Nephron progenitor cell (in vitro differentiated cells): ENCODE measurements around the gene B3GAT1.

ENCODE experiments used
- DNase-seq: peaks from one replicate; pipeline ENCODE4 v3.0.0; 2021
- H3K27ac Mint-ChIP-seq: 2 replicates; pipeline ENCODE4 v1.8.0; 2021; ENCODE audit warnings: mild to moderate bottlenecking, moderate library complexity, mixed read lengths
- H3K27me3 Mint-ChIP-seq: 2 replicates; pipeline ENCODE4 v1.8.0; 2021; ENCODE audit warnings: mild to moderate bottlenecking, low read depth, mixed read lengths; ENCODE audit not compliant: poor library complexity
- H3K36me3 Mint-ChIP-seq: 2 replicates; pipeline ENCODE4 v1.8.0; 2021; ENCODE audit warnings: low read depth, mixed read lengths
- H3K4me1 Mint-ChIP-seq: 2 replicates; pipeline ENCODE4 v1.8.0; 2021; ENCODE audit warnings: mixed read lengths
- H3K4me3 Mint-ChIP-seq: 2 replicates; pipeline ENCODE4 v1.8.0; 2021; ENCODE audit warnings: mild to moderate bottlenecking, moderate library complexity, mixed read lengths
- H3K9me3 Mint-ChIP-seq: 2 replicates; pipeline ENCODE4 v1.8.0; 2021; ENCODE audit warnings: mild to moderate bottlenecking, moderate library complexity, mixed read lengths
- CTCF ChIP-seq: fragments of 200-600 bp; sonication (generic); IDR thresholded peaks from 2 replicates; pipeline ENCODE4 v1.5.0; 2021; ENCODE audit warnings: antibody characterized with exemption

The B3GAT1 gene

GRCh38 chr11:134358165-134358855, 53.7 kb downstream of the B3GAT1 start:
- Mint-ChIP-seq H3K4me3 (no peak overlapping the region), H3K9me3 (peaks cover 8% of the 10 kb centered on the region), H3K27ac (no peak overlapping the region), H3K27me3 (peaks cover 29% of the 10 kb centered on the region), H3K4me1 (peaks cover 22% of the 10 kb centered on the region), H3K36me3 (peaks cover 5% of the 10 kb centered on the region)
- no peak for TF ChIP-seq CTCF
- DNase-seq, result no peak

- Mint-ChIP-seq H3K27me3 (peaks cover 28% of the 10 kb centered on the region), H3K9me3 (peaks cover 9% of the 10 kb centered on the region), H3K4me1 (peaks cover 22% of the 10 kb centered on the region), H3K4me3 (no peak overlapping the region), H3K36me3 (peaks cover 5% of the 10 kb centered on the region), H3K27ac (no peak overlapping the region)
- TF ChIP-seq CTCF, result no peak
- no peak for DNase-seq
These were observed 54.5 kb downstream of the B3GAT1 start for GRCh38 chr11:134357545-134357839.

GRCh38 chr11:134356656-134357544, 55.1 kb downstream of the B3GAT1 start:
- no peak overlapping the region for H3K27ac Mint-ChIP-seq
- peaks cover 9% of the 10 kb centered on the region for H3K9me3 Mint-ChIP-seq
- TF ChIP-seq CTCF, result no peak
- DNase-seq, result no peak
- peaks cover 2% of the 10 kb centered on the region for H3K36me3 Mint-ChIP-seq
- H3K4me1 Mint-ChIP-seq, result peaks cover 22% of the 10 kb centered on the region
- H3K27me3 Mint-ChIP-seq, result peaks cover 29% of the 10 kb centered on the region
- no peak overlapping the region for H3K4me3 Mint-ChIP-seq

GRCh38 chr11:134355656-134356055, 56.4 kb downstream of the B3GAT1 start:
- Mint-ChIP-seq H3K9me3 (peaks cover 9% of the 10 kb centered on the region), H3K4me3 (no peak overlapping the region), H3K27me3 (peaks cover 21% of the 10 kb centered on the region), H3K27ac (no peak overlapping the region), H3K4me1 (peaks cover 22% of the 10 kb centered on the region), H3K36me3 (no peaks in the 10 kb centered on the region)
- TF ChIP-seq CTCF, result no peak
- no peak for DNase-seq

GRCh38 chr11:134355136-134355535, 56.9 kb downstream of the B3GAT1 start:
- DNase-seq, result no peak
- H3K4me3 Mint-ChIP-seq, result no peak overlapping the region
- H3K27ac Mint-ChIP-seq, result no peak overlapping the region
- H3K27me3 Mint-ChIP-seq, result peaks cover 21% of the 10 kb centered on the region
- no peaks in the 10 kb centered on the region for H3K36me3 Mint-ChIP-seq
- no peak for TF ChIP-seq CTCF
- peaks cover 9% of the 10 kb centered on the region for H3K9me3 Mint-ChIP-seq
- peaks cover 20% of the 10 kb centered on the region for H3K4me1 Mint-ChIP-seq

GRCh38 chr11:134352111-134352510, 59.9 kb downstream of the B3GAT1 start:
- Mint-ChIP-seq H3K36me3 (no peaks in the 10 kb centered on the region), H3K4me3 (no peak overlapping the region), H3K4me1 (peaks cover 8% of the 10 kb centered on the region), H3K9me3 (peaks cover 9% of the 10 kb centered on the region), H3K27me3 (peaks cover 22% of the 10 kb centered on the region), H3K27ac (no peak overlapping the region)
- DNase-seq, result no peak
- TF ChIP-seq CTCF, result no peak
